Endothelial cell of umbilical vein (primary cell): ENCODE results near the gene COMT. TPM values are rescaled to one million over a fixed set of nuclear protein-coding genes. Genes with fewer than 3 reads are reported as not detected.

Experiments used
- BruUV-seq: library from RNA; stranded (reverse); fragments of 400-500 nt; replicated peaks from 2 replicates; lab custom pipeline; 2021; lab: Mats Ljungman, UMichigan
- CTCF ChIA-PET: fragments of 300-600, 350-600 bp; sonication (Branson Sonifier 250); formaldehyde crosslinking; loops from one replicate; lab custom pipeline; 2021; ENCODE audit warnings: antibody characterized with exemption, inconsistent platforms; lab: Charles Lee
- POLR2A ChIA-PET: fragments of 300-600, 350-600 bp; sonication (Branson Sonifier 250); formaldehyde crosslinking; loops from one replicate; lab custom pipeline; 2021; ENCODE audit warnings: antibody characterized with exemption, inconsistent platforms; lab: Charles Lee
- DNase-seq: peaks from one replicate; pipeline ENCODE4 v3.0.0-alpha.2; 2011; ENCODE audit warnings: low read depth, low spot score
- FAIRE-seq: peaks from 2 replicates; lab custom pipeline; 2011; peaks lifted over from hg19 to GRCh38; lab: Jason Lieb, UNC
- H2AFZ ChIP-seq: 2 replicates; pipeline ENCODE4 v1.6.0; 2012; ENCODE audit warnings: low read depth, low read length, control low read depth, inconsistent platforms
- H3K27ac ChIP-seq: 2 replicates; pipeline ENCODE4 v1.5.1; 2011; ENCODE audit warnings: low read depth, mild to moderate bottlenecking, control low read depth, low read length, moderate library complexity; ENCODE audit not compliant: insufficient read depth
- H3K27me3 ChIP-seq, 2 experiments: 2 replicates each; pipeline versions ENCODE4 v1.6.0 to v1.6.1; 2011; ENCODE audit warnings: low read length in 2 of 2, mixed read lengths in 1 of 2; ENCODE audit not compliant: control insufficient read depth in 2 of 2, insufficient read depth in 2 of 2
- H3K36me3 ChIP-seq, 2 experiments: 2 replicates in 1 of 2; 3 replicates in 1 of 2; pipeline ENCODE4 v1.5.1; 2011; ENCODE audit warnings: low read length in 2 of 2, mild to moderate bottlenecking in 1 of 2, moderate library complexity in 1 of 2; ENCODE audit not compliant: control insufficient read depth in 2 of 2, insufficient read depth in 2 of 2; ENCODE audit errors: extremely low read depth in 1 of 2
- H3K4me1 ChIP-seq: 3 replicates; pipeline ENCODE4 v1.5.1; 2011; ENCODE audit warnings: mild to moderate bottlenecking, low read length; ENCODE audit not compliant: control insufficient read depth, insufficient read depth; ENCODE audit errors: extremely low read depth
- H3K4me2 ChIP-seq: 2 replicates; pipeline ENCODE4 v1.6.1; 2011; ENCODE audit warnings: low read length, control low read depth, mixed read lengths; ENCODE audit not compliant: insufficient read depth
- H3K4me3 ChIP-seq, 3 experiments: fragments of 200-600 bp in 1 of 3; sonication (generic), shearing (Covaris generic) in 1 of 3; replicated peaks in 1 of 3; 2 replicates each; pipeline ENCODE4 v1.5.1; 2011 to 2016; ENCODE audit warnings: control low read depth in 3 of 3, low read length in 3 of 3, mild to moderate bottlenecking in 2 of 3, inconsistent platforms in 1 of 3, low read depth in 1 of 3, moderate library complexity in 1 of 3; ENCODE audit not compliant: insufficient read depth in 1 of 3
- H3K79me2 ChIP-seq: 2 replicates; pipeline ENCODE4 v1.6.0; 2012; ENCODE audit warnings: low read length, inconsistent platforms; ENCODE audit not compliant: control insufficient read depth, insufficient read depth
- H3K9ac ChIP-seq: replicated peaks from 2 replicates; pipeline ENCODE3; 2011; ENCODE audit warnings: low read length, control low read depth; ENCODE audit not compliant: insufficient read depth; ENCODE audit errors: extremely low read depth
- H3K9me1 ChIP-seq: replicated peaks from 3 replicates; pipeline ENCODE4 v1.6.0; 2011; ENCODE audit warnings: mild to moderate bottlenecking, low read length; ENCODE audit not compliant: control insufficient read depth, insufficient read depth; ENCODE audit errors: extremely low read depth
- H3K9me3 ChIP-seq: replicated peaks from 2 replicates; pipeline ENCODE4 v1.5.1; 2012; ENCODE audit warnings: low read length, inconsistent platforms; ENCODE audit not compliant: control insufficient read depth, insufficient read depth
- H4K20me1 ChIP-seq: replicated peaks from 2 replicates; pipeline ENCODE3; 2011; ENCODE audit warnings: mild to moderate bottlenecking, low read length; ENCODE audit not compliant: control insufficient read depth, insufficient read depth; ENCODE audit errors: extremely low read depth
- EZH2 ChIP-seq: IDR thresholded peaks from 2 replicates; pipeline ENCODE4 v1.6.1; 2012; ENCODE audit warnings: borderline replicate concordance, low read depth, mild to moderate bottlenecking, moderate library complexity, low read length, inconsistent platforms; ENCODE audit not compliant: severe bottlenecking
- FOS ChIP-seq: IDR thresholded peaks from 2 replicates; pipeline ENCODE4 v1.6.1; 2011; ENCODE audit warnings: mild to moderate bottlenecking, low read length, moderate library complexity, borderline replicate concordance; ENCODE audit not compliant: insufficient read depth
- GATA2 ChIP-seq: IDR thresholded peaks from 2 replicates; pipeline ENCODE4 v1.7.0; 2011; ENCODE audit warnings: low read depth, mild to moderate bottlenecking, moderate library complexity, mixed read lengths, low read length; ENCODE audit not compliant: insufficient read length, insufficient read depth
- JUN ChIP-seq: IDR thresholded peaks from 2 replicates; pipeline ENCODE4 v1.6.1; 2011; ENCODE audit warnings: borderline replicate concordance, low read depth; ENCODE audit not compliant: insufficient read length, insufficient read depth
- MYC ChIP-seq: IDR thresholded peaks from one replicate; pipeline ENCODE4 v1.6.1; 2011; ENCODE audit warnings: mild to moderate bottlenecking, low read depth, low read length
- POLR2A ChIP-seq: IDR thresholded peaks from 2 replicates; pipeline ENCODE4 v1.6.1; 2012; ENCODE audit warnings: low read depth, mild to moderate bottlenecking, control low read depth, low read length
- POLR2AphosphoS5 ChIP-seq: IDR thresholded peaks from 2 replicates; pipeline ENCODE4 v1.6.1; 2012; ENCODE audit warnings: low read depth, mild to moderate bottlenecking, control low read depth, low read length, moderate library complexity; ENCODE audit not compliant: insufficient read depth
- dilution Hi-C: fragments of 300-500 bp; cut with MboI; formaldehyde crosslinking; loops from one replicate; pipeline ENCODE4 v1.15.0; 2019; ENCODE audit warnings: low sequenced_read_pairs; ENCODE audit not compliant: extremely low pct_ligation_motif_present
- intact Hi-C: fragments of 100-400 bp; cut with micrococcal nuclease; formaldehyde crosslinking; loops from one replicate; pipeline ENCODE4 v1.10.0; 2022
- polyA plus RNA-seq, 4 experiments: library from polyadenylated mRNA; depleted of rRNA in 3 of 4; stranded (reverse) in 3 of 4; unstranded in 1 of 4; fragments of >200 nt; gene quantifications; 2 replicates each; pipeline versions ENCODE4 v1.2.1 to v1.2.3, GENCODE V29; 2011 to 2012; ENCODE audit warnings: missing spikeins in 1 of 4
- total RNA-seq: library from RNA; stranded (reverse); gene quantifications from 2 replicates; pipeline ENCODE4 v1.2.3, GENCODE V29; 2021
- TF ChIP-seq, protein P1 (sequence below), 2 donors: IDR thresholded peaks; 1 replicate in 1 of 2; 2 replicates in 1 of 2; pipeline ENCODE4 v1.5.1; 2011; ENCODE audit warnings: low read length in 2 of 2, mild to moderate bottlenecking in 2 of 2, moderate library complexity in 2 of 2, control low read depth in 1 of 2, inconsistent platforms in 1 of 2, low read depth in 1 of 2; ENCODE audit not compliant: insufficient read depth in 1 of 2; ENCODE audit errors: extremely low read depth in 1 of 2
- TF ChIP-seq, protein P2 (sequence below): IDR thresholded peaks from 2 replicates; pipeline ENCODE4 v1.6.1; 2011; ENCODE audit not compliant: insufficient read depth, insufficient read length

The COMT gene
- total and polyA plus RNA-seq, 2 donors (not counting 3 experiments of a cell fraction or from before 2014, with no cell fraction given) = 221 to 537 TPM

DNA sequence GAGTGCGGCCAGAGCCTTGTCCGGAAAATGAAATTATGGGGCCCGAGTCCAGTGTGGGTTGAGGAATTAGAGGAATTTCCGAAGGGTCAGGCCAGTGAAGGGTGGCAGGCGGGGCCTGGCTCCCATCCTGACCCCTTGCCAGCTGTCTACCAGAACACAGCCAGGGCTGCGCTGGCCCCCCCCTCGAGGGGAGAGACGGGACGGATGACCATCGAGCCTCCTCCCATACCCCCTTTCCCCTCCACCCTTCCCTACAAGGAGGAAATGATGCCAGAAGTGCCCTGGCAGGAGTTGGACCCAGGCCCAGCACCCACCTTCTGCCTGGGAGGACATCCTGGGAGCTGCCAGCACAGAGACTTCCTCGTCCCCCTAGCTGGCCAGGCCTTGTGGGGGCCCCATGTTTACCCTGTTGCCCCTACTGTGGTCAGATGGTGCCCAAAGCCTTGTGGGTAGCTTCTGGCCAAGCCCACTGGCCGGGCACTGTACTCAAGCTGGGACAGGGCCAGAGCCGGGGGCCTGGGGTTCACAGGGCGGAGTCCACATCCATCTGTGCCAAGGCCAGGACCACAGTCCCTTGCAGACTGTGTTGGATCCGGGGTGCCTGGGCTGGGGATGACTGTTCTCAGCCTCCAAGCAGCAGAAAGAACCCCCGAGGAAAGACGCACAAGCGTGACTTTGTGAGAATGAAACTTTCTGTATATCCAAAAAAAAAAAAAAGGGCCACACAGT is 54.2 kb downstream of the COMT start:
- Histone ChIP-seq H3K4me2 (no peak overlapping the region), H3K9ac (no peak overlapping the region), H2AFZ (no peak overlapping the region), H3K27me3 (no peaks in the 10 kb centered on the region), H3K79me2 (no peaks in the 10 kb centered on the region), H3K4me1 (peaks cover 23% of the 10 kb centered on the region), H3K9me1 (no peaks in the 10 kb centered on the region), H3K9me3 (no peaks in the 10 kb centered on the region), H3K27ac (no peak overlapping the region), H3K4me3 (no peak overlapping the region), H3K36me3 (no peaks in the 10 kb centered on the region), H4K20me1 (no peaks in the 10 kb centered on the region)
- dilution Hi-C loops (no loop called here), intact Hi-C loops (loop anchor here (2.0 kb wide), 1 partner anchor 21 kb away; no protein-coding TSS in a partner anchor)
- no peak for FAIRE-seq
- DNase-seq = peak; percentile 28
- no TSS peak for BruUV-seq
- TF ChIP-seq POLR2A (no peak), POLR2AphosphoS5 (no peak)
- ChIA-PET POLR2A (no interaction called here), CTCF (interaction anchor here (1.0 kb wide), 1 partner anchor 18 kb away, joined by 8 read pairs; no protein-coding TSS in a partner anchor)

DNA sequence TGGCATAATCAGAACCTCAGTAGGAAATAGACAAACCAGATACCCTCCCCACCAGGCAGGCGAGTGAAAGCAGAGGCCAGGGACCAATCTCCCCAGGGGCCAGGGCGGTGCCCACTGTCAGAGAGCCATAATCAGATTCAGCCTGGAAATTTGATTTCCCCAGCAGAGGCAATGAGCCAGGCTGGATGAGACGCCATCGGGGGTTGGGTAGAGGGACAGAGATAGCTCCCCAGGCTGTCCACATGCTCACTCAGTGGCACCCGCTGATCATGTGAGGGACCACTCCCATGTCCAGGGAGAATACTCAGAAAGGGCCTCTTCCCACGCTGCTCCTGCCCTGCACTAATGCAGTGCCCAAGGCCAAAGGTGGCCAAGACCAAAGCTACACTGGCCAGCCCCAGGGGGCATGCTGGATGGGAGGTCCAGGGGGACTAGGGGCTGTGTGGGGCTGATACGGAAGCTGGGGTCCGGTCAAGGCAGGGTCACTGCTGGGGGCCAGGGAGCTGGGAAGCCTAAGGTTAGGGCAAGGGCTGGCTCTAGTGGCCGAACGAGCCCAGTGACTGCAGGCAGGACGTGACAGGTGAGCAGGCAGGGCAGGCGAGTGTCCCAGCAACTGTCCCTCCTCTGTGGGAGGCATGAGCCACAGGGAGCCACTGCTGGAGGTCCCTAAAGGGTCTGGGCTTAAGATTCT is 55.3 kb downstream of the COMT start:
- TF ChIP-seq EZH2 = no peak
- TF ChIP-seq POLR2A = no peak
- no peak for TF ChIP-seq JUN
- no peak for TF ChIP-seq FOS
- no peak for TF ChIP-seq GATA2
- TF ChIP-seq, protein P1, sequence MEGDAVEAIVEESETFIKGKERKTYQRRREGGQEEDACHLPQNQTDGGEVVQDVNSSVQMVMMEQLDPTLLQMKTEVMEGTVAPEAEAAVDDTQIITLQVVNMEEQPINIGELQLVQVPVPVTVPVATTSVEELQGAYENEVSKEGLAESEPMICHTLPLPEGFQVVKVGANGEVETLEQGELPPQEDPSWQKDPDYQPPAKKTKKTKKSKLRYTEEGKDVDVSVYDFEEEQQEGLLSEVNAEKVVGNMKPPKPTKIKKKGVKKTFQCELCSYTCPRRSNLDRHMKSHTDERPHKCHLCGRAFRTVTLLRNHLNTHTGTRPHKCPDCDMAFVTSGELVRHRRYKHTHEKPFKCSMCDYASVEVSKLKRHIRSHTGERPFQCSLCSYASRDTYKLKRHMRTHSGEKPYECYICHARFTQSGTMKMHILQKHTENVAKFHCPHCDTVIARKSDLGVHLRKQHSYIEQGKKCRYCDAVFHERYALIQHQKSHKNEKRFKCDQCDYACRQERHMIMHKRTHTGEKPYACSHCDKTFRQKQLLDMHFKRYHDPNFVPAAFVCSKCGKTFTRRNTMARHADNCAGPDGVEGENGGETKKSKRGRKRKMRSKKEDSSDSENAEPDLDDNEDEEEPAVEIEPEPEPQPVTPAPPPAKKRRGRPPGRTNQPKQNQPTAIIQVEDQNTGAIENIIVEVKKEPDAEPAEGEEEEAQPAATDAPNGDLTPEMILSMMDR (IDR thresholded peaks at IDR 0.05; ENCODE audit: extremely low read depth in 1 of 2, insufficient read depth in 1 of 2, low read depth in 1 of 2, low read length in 2 of 2) = no peak
- no peak for TF ChIP-seq MYC
- no peak for TF ChIP-seq POLR2AphosphoS5
- TF ChIP-seq, protein P2, sequence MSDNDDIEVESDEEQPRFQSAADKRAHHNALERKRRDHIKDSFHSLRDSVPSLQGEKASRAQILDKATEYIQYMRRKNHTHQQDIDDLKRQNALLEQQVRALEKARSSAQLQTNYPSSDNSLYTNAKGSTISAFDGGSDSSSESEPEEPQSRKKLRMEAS = no peak
- Histone ChIP-seq H3K4me2 (no peak overlapping the region), H4K20me1 (no peaks in the 10 kb centered on the region), H3K36me3 (no peaks in the 10 kb centered on the region), H3K27ac (no peak overlapping the region), H2AFZ (no peak overlapping the region), H3K4me3 (no peak overlapping the region), H3K9me1 (no peaks in the 10 kb centered on the region), H3K9ac (no peak overlapping the region), H3K4me1 (peaks cover 32% of the 10 kb centered on the region), H3K27me3 (no peaks in the 10 kb centered on the region), H3K79me2 (no peaks in the 10 kb centered on the region), H3K9me3 (no peaks in the 10 kb centered on the region)
- no TSS peak for BruUV-seq
- intact Hi-C loops = no loop called here
- DNase-seq (no peak), FAIRE-seq (no peak)
- ChIA-PET CTCF (interaction anchor here (3.4 kb wide), 1 partner anchor 17 kb away, joined by 19 read pairs; no protein-coding TSS in a partner anchor), POLR2A (no interaction called here)
- dilution Hi-C loops = no loop called here
